ENCODE results near the gene CXCL8. TPM values are rescaled to one million over a fixed set of nuclear protein-coding genes. Genes with fewer than 3 reads are reported as not detected.

Gene CXCL8
- total and polyA plus RNA-seq, 4 donors, result 0.33 to 3.8 (median 1.1) TPM

- no peak for TF ChIP-seq ZBTB33 (IDR thresholded peaks at IDR 0.05)
- no peak for TF ChIP-seq EGR1 (IDR thresholded peaks at IDR 0.05; ENCODE audit: low read depth in 2 of 2)
Observed at GRCh38 chr4:73730292-73730691, 10.1 kb upstream of the CXCL8 start (continued).

- no peak for DNase-seq (ENCODE audit: low spot score)
- H3K9ac ChIP-seq (ENCODE audit: low read depth in 1 of 2, low read length in 2 of 2), result no peak overlapping the region
- H3K27ac ChIP-seq (ENCODE audit: low read depth in 1 of 2, low read length in 2 of 2), result peak overlapping the region in 1 of 2 donors; percentile 42
- H3K4me1 ChIP-seq (ENCODE audit: control insufficient read depth in 4 of 4, insufficient read depth in 4 of 4, low read length in 3 of 4), result no peaks in the 10 kb centered on the region
- H3K27me3 ChIP-seq (ENCODE audit: control insufficient read depth in 4 of 4, insufficient read depth in 4 of 4, low read length in 3 of 4), result no peaks in the 10 kb centered on the region
- WGBS, result 85% methylated on average over 3 of the region's 3 CpGs
- no peak overlapping the region for H3K4me3 ChIP-seq (ENCODE audit: low read depth in 1 of 3, low read length in 3 of 3)
- H3K9me3 ChIP-seq (ENCODE audit: control insufficient read depth in 4 of 4, low read length in 3 of 4), result no peaks in the 10 kb centered on the region
- no peaks in the 10 kb centered on the region for H3K36me3 ChIP-seq (ENCODE audit: control insufficient read depth in 4 of 4, insufficient read depth in 3 of 4, low read depth in 1 of 4, low read length in 3 of 4)
- TF ChIP-seq YY1 (IDR thresholded peaks at IDR 0.05) (no peak), RAD21 (IDR thresholded peaks at IDR 0.05) (no peak), FOXA1 (IDR thresholded peaks at IDR 0.05) (no peak), HNF4G (IDR thresholded peaks at IDR 0.05) (no peak), HNF4A (conservative IDR thresholded peaks at IDR 0.05) (no peak)
Observed at GRCh38 chr4:73730867-73731266, 9.5 kb upstream of the CXCL8 start.

GRCh38 chr4:73731968-73732610 is 8.3 kb upstream of the CXCL8 start:
- no peak overlapping the region for H3K9ac ChIP-seq (ENCODE audit: low read depth in 1 of 2, low read length in 2 of 2)
- peak overlapping the region; percentile 15 to 42 for H3K27ac ChIP-seq (ENCODE audit: low read depth in 1 of 2, low read length in 2 of 2)
- H3K9me3 ChIP-seq (ENCODE audit: control insufficient read depth in 4 of 4, low read length in 3 of 4), result no peaks in the 10 kb centered on the region
- DNase-seq (ENCODE audit: low spot score), result no peak
- no peak overlapping the region for H3K4me3 ChIP-seq (ENCODE audit: low read depth in 1 of 3, low read length in 3 of 3)
- H3K36me3 ChIP-seq (ENCODE audit: control insufficient read depth in 4 of 4, insufficient read depth in 3 of 4, low read depth in 1 of 4, low read length in 3 of 4), result no peaks in the 10 kb centered on the region
- TF ChIP-seq EGR1 (IDR thresholded peaks at IDR 0.05; ENCODE audit: low read depth in 2 of 2), result peak; percentile 16 to 33
- TF ChIP-seq ATF3 (IDR thresholded peaks at IDR 0.05), result no peak
- TF ChIP-seq FOXA2 (IDR thresholded peaks at IDR 0.05), result no peak
- no peak for TF ChIP-seq HNF4A (conservative IDR thresholded peaks at IDR 0.05)
- no peak for TF ChIP-seq RAD21 (IDR thresholded peaks at IDR 0.05)
- no peak for TF ChIP-seq YY1 (IDR thresholded peaks at IDR 0.05)
- no peak for TF ChIP-seq SP1 (IDR thresholded peaks at IDR 0.05)
- TF ChIP-seq HNF4G (IDR thresholded peaks at IDR 0.05), result no peak
- no peak for TF ChIP-seq GABPA (IDR thresholded peaks at IDR 0.05 in 1 of 2, conservative IDR thresholded peaks at IDR 0.05 in 1 of 2)
- TF ChIP-seq MAX (IDR thresholded peaks at IDR 0.05), result peak; percentile 63
- H3K27me3 ChIP-seq (ENCODE audit: control insufficient read depth in 4 of 4, insufficient read depth in 4 of 4, low read length in 3 of 4), result no peaks in the 10 kb centered on the region
- 75% methylated on average over 8 of the region's 8 CpGs for WGBS
- no peaks in the 10 kb centered on the region for H3K4me1 ChIP-seq (ENCODE audit: control insufficient read depth in 4 of 4, insufficient read depth in 4 of 4, low read length in 3 of 4)

- Histone ChIP-seq H3K27ac (ENCODE audit: low read depth in 1 of 2, low read length in 2 of 2) (no peak overlapping the region), H3K27me3 (ENCODE audit: control insufficient read depth in 4 of 4, insufficient read depth in 4 of 4, low read length in 3 of 4) (no peaks in the 10 kb centered on the region), H3K9ac (ENCODE audit: low read depth in 1 of 2, low read length in 2 of 2) (no peak overlapping the region), H3K9me3 (ENCODE audit: control insufficient read depth in 4 of 4, low read length in 3 of 4) (no peaks in the 10 kb centered on the region), H3K36me3 (ENCODE audit: control insufficient read depth in 4 of 4, insufficient read depth in 3 of 4, low read depth in 1 of 4, low read length in 3 of 4) (no peaks in the 10 kb centered on the region), H3K4me3 (ENCODE audit: low read depth in 1 of 3, low read length in 3 of 3) (no peak overlapping the region), H3K4me1 (ENCODE audit: control insufficient read depth in 4 of 4, insufficient read depth in 4 of 4, low read length in 3 of 4) (no peaks in the 10 kb centered on the region)
- WGBS, result 78% methylated on average over 1 of the region's 1 CpG
- no peak for DNase-seq (ENCODE audit: low spot score)
- TF ChIP-seq HNF4G (IDR thresholded peaks at IDR 0.05) (no peak), REST (IDR thresholded peaks at IDR 0.05) (no peak)
Observed at GRCh38 chr4:73732759-73733431, 7.5 kb upstream of the CXCL8 start.

Data from liver (tissue), 9 donors.